GM21526 (cell line): ENCODE measurements around the gene NAMPT.

ENCODE experiments used
- ATAC-seq: cut with Tn5 transposase; IDR thresholded peaks from one replicate; pipeline ENCODE4 v1.9.1; 2021; ENCODE audit warnings: moderate library complexity; ENCODE audit not compliant: unreplicated experiment, low FRiP score

The NAMPT gene

DNA sequence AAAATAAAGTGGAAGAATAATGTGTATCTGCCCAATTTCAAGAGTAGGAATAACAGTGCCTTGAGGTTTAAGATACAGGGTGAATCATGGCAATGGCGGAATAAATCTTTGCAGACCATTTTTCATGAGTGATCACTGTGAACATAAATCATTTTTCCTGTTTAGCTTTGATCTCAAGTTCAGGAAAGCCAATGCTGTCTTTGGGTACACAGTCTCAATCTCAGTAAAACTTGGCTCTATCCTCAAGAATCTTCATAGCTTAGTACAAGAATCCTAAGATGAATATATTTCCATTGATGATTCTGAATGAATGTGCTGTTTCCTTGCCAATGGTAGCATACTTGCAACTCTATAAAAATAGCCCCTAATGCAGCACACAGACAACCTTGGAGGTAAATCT is 6.8 kb downstream of the NAMPT start:
- no peak for ATAC-seq

DNA sequence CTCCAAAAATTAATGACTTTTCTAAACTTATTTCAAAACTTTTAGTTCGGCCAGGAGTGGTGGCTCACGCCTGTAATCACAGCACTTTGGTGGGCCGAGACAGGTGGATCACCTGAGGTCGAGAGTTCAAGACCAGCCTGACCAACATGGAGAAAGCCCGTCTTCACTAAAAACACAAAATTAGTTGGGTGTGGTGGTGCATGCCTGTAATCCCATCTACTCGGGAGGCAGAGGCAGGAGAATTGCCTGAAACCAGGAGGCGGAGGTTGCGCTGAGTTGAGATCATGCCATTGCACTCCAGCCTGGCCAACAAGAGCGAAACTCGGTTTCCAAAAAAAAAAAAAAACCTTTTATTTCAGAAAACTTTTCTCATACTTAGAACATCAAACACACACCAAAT is 8.3 kb downstream of the NAMPT start:
- ATAC-seq, result no peak

DNA sequence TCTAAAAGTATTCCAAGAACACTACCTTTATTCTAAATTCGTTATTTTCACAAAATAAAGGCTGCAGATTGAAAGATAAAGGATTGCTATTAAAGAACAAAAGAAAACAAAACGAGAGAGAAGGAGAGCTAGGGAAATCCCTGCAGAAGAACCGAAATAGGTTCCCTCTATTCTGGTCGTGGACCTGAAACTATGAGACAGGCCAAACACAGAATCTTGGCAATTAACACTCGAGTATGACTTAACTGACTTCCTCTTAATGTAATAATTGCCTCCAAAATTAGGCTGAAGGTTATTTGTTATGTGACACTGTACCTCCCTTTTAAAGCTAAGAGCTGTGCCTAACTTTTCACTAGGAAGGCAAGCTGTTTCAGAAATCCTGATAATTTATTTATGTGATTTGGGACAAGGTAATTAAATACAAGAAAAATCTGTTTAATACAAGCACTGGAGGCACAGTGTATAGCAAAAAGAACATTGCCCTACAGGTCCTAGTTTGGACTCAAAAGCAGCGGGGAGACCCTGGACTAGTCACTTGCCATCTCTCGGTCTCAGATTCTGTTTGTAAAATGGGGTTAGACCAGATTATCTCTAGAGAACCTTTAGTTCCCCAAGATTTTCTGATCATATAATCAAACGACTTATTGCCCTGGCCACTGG is 11.6 kb downstream of the NAMPT start:
- no peak for ATAC-seq

DNA sequence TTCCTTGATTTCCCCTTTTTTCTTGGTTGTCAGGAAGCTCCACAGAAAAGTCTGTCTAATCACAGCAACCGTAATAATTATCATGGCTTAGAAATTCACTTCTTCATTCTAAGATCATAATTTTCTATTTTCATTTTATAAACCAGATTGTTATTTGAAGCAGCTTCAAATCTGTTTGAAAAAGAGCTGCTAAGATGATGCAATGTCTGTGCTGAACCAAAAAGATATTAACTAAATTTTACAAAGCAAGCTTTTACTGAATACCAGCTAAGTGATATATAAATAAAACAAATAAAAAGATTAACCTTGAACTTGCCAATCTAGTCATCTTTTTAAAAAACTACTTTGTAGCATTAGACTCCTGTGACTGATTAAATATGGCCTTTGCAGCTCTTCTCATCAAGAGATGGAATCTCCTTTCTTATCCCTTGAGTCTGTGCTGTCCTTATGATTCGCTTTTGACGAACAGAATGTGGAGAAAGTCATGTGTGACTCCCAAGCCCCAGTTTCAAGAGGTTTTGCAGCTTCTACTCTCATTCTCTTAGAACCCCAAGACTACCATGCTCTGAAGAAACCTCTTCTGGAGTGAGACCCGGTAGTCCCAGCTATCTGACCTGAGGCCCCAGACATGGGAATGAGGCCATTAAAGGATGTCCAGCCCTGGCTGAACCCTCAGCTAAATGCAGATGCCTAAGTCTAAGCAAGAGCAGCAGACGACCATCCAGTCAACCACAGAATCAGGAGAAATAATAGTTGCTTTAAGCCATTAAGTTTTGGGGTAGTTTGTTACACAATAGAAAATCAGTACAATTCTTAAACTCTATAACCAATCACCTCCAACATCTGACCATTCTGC is 14.4 kb downstream of the NAMPT start:
- ATAC-seq, result no peak

DNA sequence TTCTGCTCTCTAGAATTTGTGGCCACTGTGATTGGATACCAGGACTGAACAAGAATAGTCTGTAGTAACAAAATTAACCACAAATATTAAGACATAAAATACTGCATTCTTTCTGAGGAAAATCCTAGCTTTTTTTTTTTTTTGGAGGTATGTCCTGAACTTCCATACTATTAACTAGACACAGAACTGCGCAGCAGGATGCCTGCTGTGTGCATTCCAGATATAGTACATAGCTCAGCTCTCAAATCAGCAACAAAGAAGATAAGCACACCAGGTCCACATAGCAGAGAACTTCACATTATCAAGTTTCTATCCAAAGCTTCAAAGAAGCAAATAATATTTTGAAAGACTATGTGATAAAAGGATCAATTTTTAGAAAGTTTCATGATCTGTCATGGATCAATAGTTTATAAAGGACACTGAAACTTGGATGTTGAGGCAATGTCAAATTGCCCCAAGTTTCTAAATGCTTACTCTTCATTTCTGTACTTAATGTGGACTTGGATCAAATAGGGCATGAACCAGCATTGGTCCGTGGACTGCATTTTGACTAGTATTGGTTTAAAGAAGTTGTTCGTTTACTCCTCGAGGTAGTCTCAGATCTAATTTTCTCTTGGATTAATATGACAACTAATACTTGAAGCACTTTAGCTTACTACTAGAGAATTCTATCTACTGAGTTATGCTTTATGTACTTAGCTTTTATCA is 15.4 kb downstream of the NAMPT start:
- no peak for ATAC-seq

DNA sequence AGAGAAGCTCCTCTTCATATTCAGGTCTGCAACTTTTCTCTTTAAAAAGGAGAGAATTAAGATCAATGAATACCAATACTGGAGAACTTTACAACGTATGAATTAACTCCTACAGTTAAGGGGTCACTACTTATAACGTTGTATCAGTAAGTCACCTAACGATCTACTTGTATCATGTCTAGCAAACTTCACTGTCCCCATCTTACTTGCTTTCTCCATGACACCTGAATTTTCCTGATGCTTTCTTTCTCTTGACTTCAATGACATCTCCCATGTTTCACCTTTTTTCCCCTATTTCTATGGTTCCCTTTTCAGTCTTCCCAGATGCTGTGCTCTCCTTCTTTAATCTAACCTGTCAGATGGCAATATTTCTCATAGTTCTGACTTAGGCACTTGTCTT is 19.6 kb downstream of the NAMPT start:
- ATAC-seq, result no peak

DNA sequence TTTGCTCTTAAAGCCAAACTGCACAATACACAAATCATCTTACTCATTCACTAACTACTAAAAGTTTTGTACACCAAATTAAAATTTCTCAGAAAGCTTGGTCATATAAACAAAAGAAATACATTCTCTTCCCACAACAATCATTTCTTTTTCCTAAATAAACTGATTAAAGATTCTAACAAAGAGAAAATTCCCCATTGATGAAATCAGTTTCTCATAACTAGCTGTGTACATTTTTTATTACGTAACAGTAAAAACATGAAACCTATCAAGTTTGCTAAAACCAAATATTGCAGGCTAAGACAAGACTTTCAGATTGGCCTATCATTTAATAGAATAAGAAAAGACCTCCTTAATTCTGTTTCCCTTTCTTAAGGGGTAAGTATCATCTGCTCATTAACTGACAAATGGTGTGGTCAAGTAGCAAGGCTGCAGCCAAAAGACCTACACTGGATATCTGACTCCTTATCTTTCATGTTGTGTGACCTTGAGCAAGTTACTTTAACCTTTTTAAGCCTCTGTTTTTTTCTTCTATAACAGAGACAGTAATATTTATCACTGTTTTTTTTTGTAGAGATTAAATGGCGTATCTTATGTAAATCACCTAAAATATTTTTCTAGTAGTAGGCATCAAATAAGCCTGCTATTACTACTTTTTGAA is 22.4 kb downstream of the NAMPT start:
- no peak for ATAC-seq

DNA sequence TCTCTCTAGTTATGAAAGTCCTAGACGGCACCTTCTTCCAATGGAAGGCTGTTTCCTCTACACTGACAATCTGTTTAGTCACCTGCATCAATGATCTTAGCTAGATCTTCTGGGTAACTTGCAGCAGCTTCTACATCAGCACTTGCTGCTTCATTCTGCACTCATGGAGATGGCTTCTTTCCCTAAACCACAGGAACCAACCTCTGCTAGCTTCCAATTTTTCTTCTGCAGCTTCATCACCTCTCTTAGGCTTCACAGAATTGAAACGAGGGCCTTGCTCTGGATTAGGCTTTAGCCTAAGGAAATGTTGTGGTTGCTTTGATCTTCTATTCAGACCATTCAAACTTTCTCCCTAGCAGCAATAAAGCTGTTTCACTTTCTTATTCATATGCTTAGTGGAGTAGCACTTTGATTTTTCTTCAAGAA is 24.6 kb downstream of the NAMPT start:
- no peak for ATAC-seq

DNA sequence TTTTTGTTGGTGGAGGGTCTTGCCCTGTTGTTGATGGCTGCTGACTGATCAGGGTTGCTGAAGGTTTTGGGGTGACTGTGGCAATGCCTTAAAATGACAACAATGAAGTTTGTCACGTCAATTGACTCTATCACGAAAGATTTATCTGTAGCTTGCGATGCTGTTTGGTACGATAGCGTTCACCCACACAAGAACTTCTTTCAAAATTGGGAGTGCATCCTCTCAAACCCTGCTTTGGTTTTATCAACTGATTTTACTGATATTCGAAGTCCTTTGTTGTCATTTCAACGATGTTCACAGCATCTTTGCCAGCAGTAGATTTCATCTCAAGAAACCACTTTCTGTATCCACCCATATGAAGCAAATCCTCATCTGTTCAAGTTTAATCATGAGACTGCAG is 26.0 kb downstream of the NAMPT start:
- ATAC-seq, result no peak

DNA sequence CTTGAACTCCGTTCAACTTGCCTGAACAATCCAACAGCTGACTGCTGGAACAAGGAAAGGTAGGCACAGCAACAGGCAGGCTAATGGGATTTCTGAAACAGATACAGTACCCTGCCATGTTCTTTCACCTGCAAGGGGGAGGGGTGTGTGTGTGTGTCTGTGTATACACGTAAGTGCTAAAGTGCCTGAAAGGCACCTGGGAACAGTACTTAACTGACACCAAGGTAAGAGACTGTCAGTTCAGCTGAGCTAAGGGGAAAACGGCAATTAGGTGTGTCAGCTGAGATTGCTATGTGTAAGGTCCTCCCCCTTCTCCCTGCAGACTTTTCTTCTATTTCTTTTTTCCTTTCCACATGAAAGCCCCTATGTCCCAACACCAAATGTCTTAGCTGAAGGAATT is 27.0 kb downstream of the NAMPT start:
- ATAC-seq, result no peak

DNA sequence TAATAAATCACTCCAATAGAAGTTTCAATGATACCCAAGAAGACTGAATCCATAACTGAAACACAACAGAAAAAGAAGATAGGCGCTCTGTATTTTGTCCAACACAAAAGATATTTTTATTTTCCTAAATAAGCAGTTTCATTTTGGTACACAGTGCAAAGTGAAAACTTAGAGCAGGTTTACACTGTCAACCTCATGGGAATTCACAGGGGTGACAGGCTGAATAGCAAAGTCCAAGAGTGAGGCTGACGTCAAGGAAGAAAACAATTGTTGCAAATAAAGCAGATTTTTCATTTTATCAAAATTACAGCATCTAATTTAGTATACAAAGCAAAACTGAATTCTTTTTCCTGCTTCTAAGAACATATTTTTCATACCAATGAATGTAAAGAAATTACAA is 28.6 kb downstream of the NAMPT start:
- no peak for ATAC-seq

DNA sequence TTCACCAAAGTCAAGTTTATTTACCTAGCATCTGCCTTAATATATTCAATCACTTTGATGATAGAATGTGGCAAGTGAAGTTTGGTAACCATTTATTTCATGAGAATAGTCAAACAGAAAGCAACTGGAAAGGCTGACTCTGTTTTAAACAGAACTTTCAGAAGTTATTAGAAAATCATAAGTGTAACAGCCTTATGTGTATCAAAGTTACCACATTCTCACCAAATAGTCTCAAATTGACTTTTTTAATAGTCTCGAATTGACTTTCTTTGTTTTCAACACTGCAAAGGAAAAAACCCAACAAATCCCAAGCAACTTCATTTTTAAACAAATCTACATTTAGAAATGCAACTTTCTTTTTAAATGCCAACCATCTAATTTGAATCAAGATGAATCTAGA is 29.5 kb downstream of the NAMPT start:
- ATAC-seq, result no peak

DNA sequence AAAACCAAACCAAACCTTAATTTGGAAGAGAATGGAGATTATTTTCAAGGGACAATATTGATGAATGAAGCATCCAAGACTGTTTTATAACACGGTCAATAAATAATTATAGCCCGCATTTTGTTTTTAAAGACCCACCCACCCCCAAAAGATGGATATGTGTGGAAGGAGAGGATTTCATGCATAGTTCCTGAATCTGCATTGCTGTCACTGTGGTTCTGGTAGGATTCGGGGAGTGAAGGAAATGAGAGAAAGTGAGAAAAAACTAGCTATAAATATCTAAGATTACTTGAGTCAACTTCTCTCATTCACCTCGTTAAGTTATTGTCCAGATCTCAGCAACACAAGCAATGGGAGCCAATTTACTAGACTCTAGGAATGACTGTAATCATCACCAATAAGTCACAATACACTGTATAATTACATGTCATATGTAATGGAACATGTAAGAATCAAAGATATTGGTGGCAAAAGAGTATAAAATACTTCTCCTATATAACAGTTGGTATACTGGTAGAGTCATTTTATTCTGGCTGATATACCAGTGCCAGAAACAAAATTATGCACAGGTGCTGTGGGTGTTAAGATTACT is 30.2 kb downstream of the NAMPT start:
- ATAC-seq, result no peak

DNA sequence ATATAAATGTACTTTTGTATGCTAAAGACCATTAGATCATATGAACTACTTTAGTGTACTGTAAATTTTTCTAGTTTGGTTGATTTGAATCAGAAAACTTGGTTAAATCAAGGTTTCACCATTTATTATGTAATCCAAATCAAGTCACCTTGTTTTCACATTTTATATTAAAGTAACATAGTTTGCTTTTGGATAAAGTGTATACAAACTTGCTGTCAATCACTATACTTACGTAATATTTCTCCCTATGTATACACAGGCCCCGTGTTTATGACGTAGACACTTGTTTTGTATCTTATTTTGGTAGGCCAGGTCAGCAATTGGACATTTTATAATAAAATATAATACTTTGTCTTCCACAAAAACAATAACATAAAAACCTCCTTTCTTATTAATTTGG is 32.2 kb downstream of the NAMPT start:
- ATAC-seq, result no peak

DNA sequence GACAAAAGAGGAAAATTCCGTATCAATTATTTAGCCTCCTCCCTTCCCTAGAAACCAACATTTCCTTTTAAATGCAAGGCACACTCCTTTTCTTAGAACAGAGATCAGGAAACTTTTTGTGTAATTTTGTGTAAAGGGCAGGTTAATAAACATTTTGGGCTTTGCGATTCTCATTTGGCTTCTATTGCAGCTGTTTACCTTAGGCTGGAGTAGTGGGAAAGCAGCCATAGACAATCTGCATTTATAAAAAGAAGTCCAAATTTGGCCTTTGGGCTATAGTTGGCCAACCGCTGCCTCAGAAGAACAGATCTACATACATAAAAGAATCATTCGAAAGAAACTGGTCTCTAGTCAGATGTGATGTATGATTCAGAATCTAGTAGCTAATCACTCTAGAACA is 35.3 kb downstream of the NAMPT start:
- no peak for ATAC-seq

DNA sequence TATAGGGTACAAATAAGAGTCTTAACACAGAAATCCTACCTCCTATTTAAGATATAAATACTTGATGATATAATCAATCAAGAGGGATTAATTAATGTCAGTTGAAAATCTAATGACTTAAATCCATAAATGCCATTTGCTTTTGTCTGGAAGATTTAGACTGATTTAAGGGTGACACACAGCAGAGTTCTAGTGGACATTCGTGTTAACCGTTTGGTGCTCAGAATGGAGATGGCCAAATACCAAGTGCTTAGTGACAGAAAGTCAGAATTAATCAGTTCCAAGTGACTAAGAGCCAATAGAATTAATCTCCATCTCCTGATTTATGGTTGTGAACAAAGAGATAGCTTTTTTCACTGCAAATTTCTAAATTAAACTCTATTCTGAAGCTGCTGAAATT is 36.2 kb downstream of the NAMPT start:
- ATAC-seq, result no peak

DNA sequence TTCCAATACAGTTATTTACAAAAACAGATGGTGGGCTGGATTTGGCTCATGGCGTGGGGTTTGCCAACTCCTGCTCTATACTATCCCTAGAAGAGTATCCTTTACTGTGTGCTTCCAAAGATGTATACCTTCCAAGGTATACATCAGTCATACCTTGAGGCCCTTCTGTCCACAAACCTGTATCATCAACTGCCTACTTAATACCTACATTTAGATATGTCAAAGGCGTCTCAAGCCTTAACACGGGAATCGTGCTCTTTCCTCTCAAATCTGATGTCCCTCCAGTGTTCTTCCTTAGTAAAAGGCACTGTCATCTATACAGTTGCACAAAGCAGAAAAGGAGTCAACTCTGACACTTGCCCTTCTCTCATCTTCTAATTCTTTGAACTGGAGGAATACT is 36.9 kb downstream of the NAMPT start:
- ATAC-seq, result no peak

DNA sequence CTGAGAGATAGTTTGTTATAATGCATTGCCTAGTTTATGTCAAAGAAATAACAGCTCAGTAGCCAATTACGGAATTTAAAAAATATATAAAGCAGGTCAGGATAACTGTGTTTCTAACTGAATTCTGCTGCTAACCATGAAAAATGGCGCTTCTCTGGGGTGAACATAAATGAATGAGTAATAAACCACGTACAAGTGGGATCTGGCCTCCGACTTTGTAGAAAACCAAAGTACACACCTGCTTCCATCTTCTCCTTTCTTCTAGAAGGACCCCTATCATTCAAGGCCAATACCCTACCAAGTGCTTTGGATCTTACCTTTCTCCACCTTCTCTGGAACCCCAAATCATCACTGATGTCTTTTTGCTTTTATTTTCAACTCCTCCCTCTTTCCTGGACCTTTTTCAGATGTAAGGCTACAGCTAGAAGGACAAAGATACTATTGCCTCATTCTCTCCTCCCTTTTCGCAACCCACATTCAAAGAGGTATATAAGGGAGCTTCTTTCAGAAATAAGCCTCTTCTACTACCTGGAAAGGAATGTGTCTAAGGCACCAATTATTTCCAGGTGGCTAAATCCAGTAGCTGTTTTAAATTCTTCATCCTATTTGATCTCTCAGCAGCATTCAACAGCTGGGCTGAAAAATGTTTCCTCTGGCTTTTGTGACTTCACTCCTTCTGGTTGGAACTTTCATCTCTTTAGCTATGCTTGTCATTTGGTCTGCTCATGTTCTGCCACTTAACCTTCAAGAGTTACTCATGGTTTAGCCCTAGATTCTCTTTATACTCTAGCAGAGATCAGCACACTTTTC is 37.7 kb downstream of the NAMPT start:
- no peak for ATAC-seq

DNA sequence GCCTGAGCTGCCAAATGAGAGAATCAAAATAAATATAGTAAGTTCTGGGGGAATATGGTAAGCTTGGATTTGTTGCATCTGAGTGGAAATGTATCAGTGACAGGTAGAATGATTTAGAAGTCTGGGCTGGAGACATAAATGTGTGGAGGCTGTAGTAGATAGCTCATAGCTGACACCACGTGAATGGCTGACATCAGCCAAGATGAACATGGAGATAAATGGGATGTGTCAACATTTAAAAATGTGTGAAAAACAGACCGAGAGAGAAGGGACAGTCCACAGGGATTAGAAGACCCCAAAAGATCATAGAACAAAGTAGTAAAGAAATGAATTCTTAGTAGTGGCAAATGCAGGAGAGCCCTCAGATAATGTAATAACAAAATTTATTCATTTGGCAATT is 40.9 kb downstream of the NAMPT start:
- no peak for ATAC-seq

DNA sequence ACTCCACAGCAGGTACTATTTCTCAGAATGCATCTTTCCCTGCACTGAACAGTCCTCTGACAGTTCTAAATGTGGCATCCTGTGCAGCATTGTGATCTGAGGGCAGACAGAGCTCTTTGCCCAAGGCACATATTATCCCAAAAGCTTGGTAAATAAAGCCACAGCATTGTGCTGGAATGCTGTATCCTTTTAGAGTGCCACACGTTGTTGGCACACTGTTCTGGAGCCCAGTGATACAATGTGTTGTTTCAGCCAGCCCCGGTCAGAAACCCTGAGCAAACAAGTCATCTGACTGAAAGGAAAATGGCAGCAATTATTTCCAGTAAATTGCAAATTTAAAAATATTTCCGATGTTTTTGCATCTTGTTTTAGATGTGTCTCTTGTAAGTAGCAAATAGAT is 45.4 kb downstream of the NAMPT start:
- ATAC-seq, result no peak
